HG02642 (cell line): ENCODE data around the gene TMEM183A.

Source experiments
- ATAC-seq: cut with Tn5 transposase; IDR thresholded peaks from one replicate; pipeline ENCODE4 v1.9.1; 2021; ENCODE audit warnings: mild to moderate bottlenecking; ENCODE audit not compliant: unreplicated experiment, poor library complexity

The TMEM183A gene

GRCh38 chr1:203026666-203027663, 19.8 kb downstream of the TMEM183A start:
- no peak for ATAC-seq

GRCh38 chr1:203028067-203028783, 21.1 kb downstream of the TMEM183A start:
- no peak for ATAC-seq

- no peak for ATAC-seq
Observed at GRCh38 chr1:203028784-203029553, 21.8 kb downstream of the TMEM183A start.

GRCh38 chr1:203031467-203031866, 24.3 kb downstream of the TMEM183A start:
- no peak for ATAC-seq

GRCh38 chr1:203033287-203033686, 26.1 kb downstream of the TMEM183A start:
- ATAC-seq, result no peak

- ATAC-seq, result no peak
Observed at GRCh38 chr1:203033917-203034316, 26.7 kb downstream of the TMEM183A start.

GRCh38 chr1:203034422-203035110, 27.4 kb downstream of the TMEM183A start:
- ATAC-seq, result no peak

GRCh38 chr1:203035111-203036000, 28.2 kb downstream of the TMEM183A start:
- no peak for ATAC-seq

GRCh38 chr1:203036135-203036534, 29.0 kb downstream of the TMEM183A start:
- ATAC-seq, result no peak

GRCh38 chr1:203036537-203036936, 29.4 kb downstream of the TMEM183A start:
- ATAC-seq, result no peak

GRCh38 chr1:203037509-203038190, 30.5 kb downstream of the TMEM183A start:
- no peak for ATAC-seq

- ATAC-seq, result no peak
Observed at GRCh38 chr1:203038217-203038741, 31.1 kb downstream of the TMEM183A start.

- ATAC-seq, result no peak
Observed at GRCh38 chr1:203038891-203039608, 31.9 kb downstream of the TMEM183A start.

- no peak for ATAC-seq
Observed at GRCh38 chr1:203039609-203040512, 32.7 kb downstream of the TMEM183A start.

- no peak for ATAC-seq
Observed at GRCh38 chr1:203040513-203041275, 33.5 kb downstream of the TMEM183A start.
